ENCODE data around the gene BOLL.

Gene BOLL

GRCh38 chr2:197804758-197805714 lies 19.9 kb upstream of the BOLL start:
- no peak for DNase-seq (ENCODE audit: low read depth)
- no peak for TF ChIP-seq CTCF (conservative IDR thresholded peaks at IDR 0.05; ENCODE audit: control insufficient read depth, insufficient read depth, low read depth, low read length)

GRCh38 chr2:197804049-197804757 lies 19.1 kb upstream of the BOLL start, which contains the start of gene PLCL1:
Gene PLCL1 (plus strand): TSS chr2:197804593.
- DNase-seq (ENCODE audit: low read depth): peak; percentile 84
- peak within 1 kb of the TSS; percentile 55 for H3K4me3 ChIP-seq (ENCODE audit: control insufficient read depth, low read depth, low read length)
- TF ChIP-seq CTCF (conservative IDR thresholded peaks at IDR 0.05; ENCODE audit: control insufficient read depth, insufficient read depth, low read depth, low read length): no peak

More at GRCh38 chr2:197804758-197805714, 19.9 kb upstream of the BOLL start:
- peak overlapping the region; percentile 55 for H3K4me3 ChIP-seq (ENCODE audit: control insufficient read depth, low read depth, low read length)

DNA sequence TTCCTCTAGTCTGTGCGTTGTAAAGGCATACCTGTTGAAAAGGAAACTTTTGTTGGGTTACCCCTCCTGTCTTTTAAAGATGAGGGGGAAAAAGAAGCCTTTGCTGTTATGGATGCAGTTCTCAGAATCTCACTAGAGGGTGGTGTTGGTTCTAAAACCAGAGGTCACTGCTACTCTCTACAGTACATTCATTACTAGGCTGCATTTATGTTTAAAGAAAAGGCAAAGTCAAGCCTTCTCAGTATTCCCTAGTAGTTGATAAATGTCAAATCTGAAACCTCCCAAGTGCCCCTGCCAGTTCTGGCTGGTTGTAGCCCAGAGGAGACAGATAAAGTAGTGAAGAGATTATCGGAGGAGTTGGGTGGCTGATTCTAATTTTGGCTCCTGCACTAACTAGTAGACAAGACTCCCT lies 17.9 kb upstream of the BOLL start:
- peak; percentile 66 for DNase-seq (ENCODE audit: low read depth)
- TF ChIP-seq CTCF (conservative IDR thresholded peaks at IDR 0.05; ENCODE audit: control insufficient read depth, insufficient read depth, low read depth, low read length): peak; percentile 93
- no peak overlapping the region for H3K4me3 ChIP-seq (ENCODE audit: control insufficient read depth, low read depth, low read length)

DNA sequence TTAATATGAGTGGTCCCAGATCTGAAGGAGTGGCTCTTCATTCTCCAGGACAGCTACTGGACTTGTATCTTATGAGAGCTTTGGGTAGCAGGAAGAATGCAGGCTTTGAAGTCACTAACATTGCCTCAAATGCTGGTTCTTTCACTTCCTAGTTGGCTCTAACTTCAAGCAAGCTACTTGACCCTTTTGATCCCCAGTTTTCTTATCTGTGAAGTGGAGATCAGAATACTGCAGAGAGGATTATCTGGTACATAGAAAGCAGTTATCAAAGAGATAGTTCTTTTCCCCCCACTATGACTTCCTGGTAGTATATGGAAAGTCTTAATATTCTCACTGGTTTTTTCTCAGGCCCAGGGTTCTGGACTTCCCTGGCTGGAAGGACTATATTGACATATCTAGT lies 15.9 kb upstream of the BOLL start:
- no peak for TF ChIP-seq CTCF (conservative IDR thresholded peaks at IDR 0.05; ENCODE audit: control insufficient read depth, insufficient read depth, low read depth, low read length)
- DNase-seq (ENCODE audit: low read depth): no peak
- no peak overlapping the region for H3K4me3 ChIP-seq (ENCODE audit: control insufficient read depth, low read depth, low read length)

DNA sequence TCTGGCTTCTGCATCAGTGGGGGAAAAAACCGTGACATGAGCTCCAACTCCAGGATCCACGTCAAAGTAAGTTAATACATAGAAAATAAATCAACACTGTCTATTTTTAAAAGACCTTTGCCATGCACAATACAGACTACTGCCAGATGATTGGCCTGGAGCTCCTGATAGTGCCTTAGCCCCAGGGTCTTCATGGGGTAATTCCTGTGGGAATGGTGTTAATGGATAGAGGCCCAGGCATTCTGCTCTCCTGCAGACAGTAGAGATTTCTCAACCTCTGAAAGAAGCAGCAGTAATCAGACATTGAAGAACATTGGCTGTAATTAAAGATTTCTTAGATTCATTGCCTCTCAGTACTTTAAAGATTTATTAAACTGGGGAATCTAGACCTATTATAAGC lies 15.0 kb upstream of the BOLL start:
- DNase-seq (ENCODE audit: low read depth): no peak
- TF ChIP-seq CTCF (conservative IDR thresholded peaks at IDR 0.05; ENCODE audit: control insufficient read depth, insufficient read depth, low read depth, low read length): no peak
- no peak overlapping the region for H3K4me3 ChIP-seq (ENCODE audit: control insufficient read depth, low read depth, low read length)

DNA sequence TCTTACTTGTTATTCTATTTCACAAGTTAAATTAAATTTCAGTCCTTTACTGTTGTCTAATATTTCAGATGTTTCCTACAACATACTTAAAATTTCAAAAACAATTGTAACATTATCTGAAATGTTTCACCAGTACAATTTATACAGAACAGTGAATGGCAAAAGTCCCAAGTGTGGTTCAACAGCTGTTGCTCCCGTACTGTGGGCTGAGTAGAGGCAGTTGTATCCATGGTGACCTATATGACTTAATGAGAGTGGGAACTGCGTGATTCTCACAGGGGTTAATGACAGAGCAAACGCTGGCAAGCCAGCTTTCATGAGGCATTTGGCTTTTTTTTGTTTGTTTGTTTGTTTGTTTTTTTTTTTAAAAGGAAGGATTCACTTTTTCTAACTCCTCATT lies 13.9 kb upstream of the BOLL start:
- no peak for DNase-seq (ENCODE audit: low read depth)
- no peak overlapping the region for H3K4me3 ChIP-seq (ENCODE audit: control insufficient read depth, low read depth, low read length)
- TF ChIP-seq CTCF (conservative IDR thresholded peaks at IDR 0.05; ENCODE audit: control insufficient read depth, insufficient read depth, low read depth, low read length): no peak

Data from fibroblast of mammary gland (primary cell).